Measurements from ENCODE around the gene MAOA.
"Not testable (repeated sequence)": the region's sequence is repeated elsewhere in the genome, so short reads cannot be mapped to it uniquely, and the experiment has no call there.

Gene MAOA

GRCh38 chrX:43718081-43718480 is 62.0 kb downstream of the MAOA start:
- DNase-seq (ENCODE audit: extremely low read depth, insufficient read length), result no peak
- no peak overlapping the region for H3K4me3 ChIP-seq (replicated peaks; ENCODE audit: low read depth, low read length)
- no peaks in the 10 kb centered on the region for H3K27me3 ChIP-seq (replicated peaks; ENCODE audit: control insufficient read depth, insufficient read depth, low read length)
- no peak for TF ChIP-seq CTCF (IDR thresholded peaks at IDR 0.05; ENCODE audit: insufficient read depth, low read length, poor library complexity, severe bottlenecking)
- no peaks in the 10 kb centered on the region for H3K36me3 ChIP-seq (ENCODE audit: control insufficient read depth, insufficient read depth, low read length)

GRCh38 chrX:43718546-43718945 is 62.4 kb downstream of the MAOA start:
- no peak for DNase-seq (ENCODE audit: extremely low read depth, insufficient read length)
- no peaks in the 10 kb centered on the region for H3K36me3 ChIP-seq (ENCODE audit: control insufficient read depth, insufficient read depth, low read length)
- no peak for TF ChIP-seq CTCF (IDR thresholded peaks at IDR 0.05; ENCODE audit: insufficient read depth, low read length, poor library complexity, severe bottlenecking)

GRCh38 chrX:43718956-43719355 is 62.9 kb downstream of the MAOA start:
- no peaks in the 10 kb centered on the region for H3K27me3 ChIP-seq (replicated peaks; ENCODE audit: control insufficient read depth, insufficient read depth, low read length)
- no peak for TF ChIP-seq CTCF (IDR thresholded peaks at IDR 0.05; ENCODE audit: insufficient read depth, low read length, poor library complexity, severe bottlenecking)
- DNase-seq (ENCODE audit: extremely low read depth, insufficient read length), result no peak
- H3K4me3 ChIP-seq (replicated peaks; ENCODE audit: low read depth, low read length), result no peak overlapping the region
- no peaks in the 10 kb centered on the region for H3K36me3 ChIP-seq (ENCODE audit: control insufficient read depth, insufficient read depth, low read length)

More at GRCh38 chrX:43718546-43718945, 62.4 kb downstream of the MAOA start:
- Histone ChIP-seq H3K4me3 (replicated peaks; ENCODE audit: low read depth, low read length) (no peak overlapping the region), H3K27me3 (replicated peaks; ENCODE audit: control insufficient read depth, insufficient read depth, low read length) (no peaks in the 10 kb centered on the region)

GRCh38 chrX:43720082-43720481 is 64.0 kb downstream of the MAOA start:
- DNase-seq (ENCODE audit: extremely low read depth, insufficient read length), result no peak
- no peak for TF ChIP-seq CTCF (IDR thresholded peaks at IDR 0.05; ENCODE audit: insufficient read depth, low read length, poor library complexity, severe bottlenecking)
- H3K4me3 ChIP-seq (replicated peaks; ENCODE audit: low read depth, low read length), result no peak overlapping the region
- H3K36me3 ChIP-seq (ENCODE audit: control insufficient read depth, insufficient read depth, low read length), result no peaks in the 10 kb centered on the region
- no peaks in the 10 kb centered on the region for H3K27me3 ChIP-seq (replicated peaks; ENCODE audit: control insufficient read depth, insufficient read depth, low read length)

GRCh38 chrX:43720961-43721360 is 64.9 kb downstream of the MAOA start:
- no peaks in the 10 kb centered on the region for H3K27me3 ChIP-seq (replicated peaks; ENCODE audit: control insufficient read depth, insufficient read depth, low read length)
- DNase-seq (ENCODE audit: extremely low read depth, insufficient read length), result no peak
- H3K36me3 ChIP-seq (ENCODE audit: control insufficient read depth, insufficient read depth, low read length), result no peaks in the 10 kb centered on the region
- no peak overlapping the region for H3K4me3 ChIP-seq (replicated peaks; ENCODE audit: low read depth, low read length)
- TF ChIP-seq CTCF (IDR thresholded peaks at IDR 0.05; ENCODE audit: insufficient read depth, low read length, poor library complexity, severe bottlenecking), result no peak

GRCh38 chrX:43725227-43725626 is 69.1 kb downstream of the MAOA start:
- H3K36me3 ChIP-seq (ENCODE audit: control insufficient read depth, insufficient read depth, low read length); H3K27me3 ChIP-seq (replicated peaks; ENCODE audit: control insufficient read depth, insufficient read depth, low read length); H3K4me3 ChIP-seq (replicated peaks; ENCODE audit: low read depth, low read length); DNase-seq (ENCODE audit: extremely low read depth, insufficient read length): not testable (repeated sequence)

GRCh38 chrX:43727254-43727653 is 71.2 kb downstream of the MAOA start:
- H3K27me3 ChIP-seq (replicated peaks; ENCODE audit: control insufficient read depth, insufficient read depth, low read length); DNase-seq (ENCODE audit: extremely low read depth, insufficient read length); H3K36me3 ChIP-seq (ENCODE audit: control insufficient read depth, insufficient read depth, low read length): not testable (repeated sequence)

More at GRCh38 chrX:43727254-43727653, 71.2 kb downstream of the MAOA start:
- H3K4me3 ChIP-seq (replicated peaks; ENCODE audit: low read depth, low read length), result not testable (repeated sequence)

All from GM06990 (cell line).